Natural killer cell treated with Interleukin-12 subunit alpha and Interleukin-12 subunit beta and Interleukin-15 and Interleukin-18, amount 100 ng/mL, for 72 hours (primary cell): Measurements from ENCODE around the gene OLFM1. TPM values are rescaled to one million over a fixed set of nuclear protein-coding genes. Genes with fewer than 3 reads are reported as not detected.

Source experiments
- ATAC-seq, 2 donors: fragments of 150-1000 bp; cut with Tn5 transposase in 1 of 2; sonication (Bioruptor Pico), chemical (Tn5 transposase) in 1 of 2; 2 replicates each; pipeline ENCODE4 v1.10.0; 2021
- DNase-seq: peaks from one replicate; pipeline ENCODE4 v3.0.0; 2022; ENCODE audit warnings: low spot score
- H3K27ac Mint-ChIP-seq, 2 donors: 1 replicate in 1 of 2; 2 replicates in 1 of 2; pipeline ENCODE4 v1.8.0; 2022; ENCODE audit warnings: mixed read lengths in 2 of 2, mild to moderate bottlenecking in 1 of 2, moderate library complexity in 1 of 2
- H3K27me3 Mint-ChIP-seq, 2 donors: 1 replicate in 1 of 2; 2 replicates in 1 of 2; pipeline ENCODE4 v1.8.0; 2022; ENCODE audit warnings: mixed read lengths in 2 of 2
- H3K36me3 Mint-ChIP-seq: one replicate; pipeline ENCODE4 v1.8.0; 2022; ENCODE audit warnings: mixed read lengths
- H3K4me1 Mint-ChIP-seq, 2 donors: 1 replicate in 1 of 2; 2 replicates in 1 of 2; pipeline ENCODE4 v1.8.0; 2022; ENCODE audit warnings: low read depth in 2 of 2, mixed read lengths in 2 of 2, mild to moderate bottlenecking in 1 of 2
- H3K4me3 Mint-ChIP-seq: one replicate; pipeline ENCODE4 v1.8.0; 2022; ENCODE audit warnings: mixed read lengths
- H3K9me3 Mint-ChIP-seq: 2 replicates; pipeline ENCODE4 v1.8.0; 2022; ENCODE audit warnings: mixed read lengths
- total RNA-seq, 2 donors: library from RNA; stranded (reverse); gene quantifications; one replicate each; pipeline ENCODE4 v1.2.3, GENCODE V29; 2022

Gene OLFM1
- total RNA-seq, 2 donors from 2014 or later = not detected

- H3K27ac Mint-ChIP-seq = no peak overlapping the region
- H3K9me3 Mint-ChIP-seq = peaks cover 6% of the 10 kb centered on the region
- H3K36me3 Mint-ChIP-seq = no peaks in the 10 kb centered on the region
- ATAC-seq = no peak
- no peak overlapping the region for H3K4me3 Mint-ChIP-seq
- H3K27me3 Mint-ChIP-seq = peaks cover 29 to 31% of the 10 kb centered on the region in 2 donors
- H3K4me1 Mint-ChIP-seq = no peaks in the 10 kb centered on the region
- DNase-seq = no peak
These were observed 8.3 kb downstream of the OLFM1 start for GRCh38 chr9:135095470-135096407.

DNA sequence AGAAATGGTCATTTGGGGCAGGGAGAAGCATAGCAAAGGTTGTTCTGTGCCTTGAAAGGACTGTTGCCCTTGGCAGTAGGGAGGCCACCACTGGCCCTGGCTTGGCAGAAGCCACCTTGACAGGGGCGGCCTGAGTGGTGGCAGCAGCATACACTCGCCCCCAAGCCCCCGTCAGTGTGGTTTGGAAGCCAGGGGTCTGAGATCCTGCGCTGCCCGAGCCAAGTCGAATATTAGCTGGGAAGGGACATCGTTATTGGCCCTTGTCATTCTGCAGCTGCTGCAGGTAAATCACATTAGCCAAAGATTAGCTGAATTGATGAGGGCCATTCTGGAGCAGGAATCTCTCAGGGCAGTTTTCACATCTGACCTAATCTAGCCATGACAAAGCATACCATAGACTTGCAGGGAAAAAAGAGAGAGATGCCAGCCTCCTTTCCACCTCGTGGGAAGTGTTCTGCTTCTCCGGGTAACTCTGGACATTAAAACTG lies 9.0 kb downstream of the OLFM1 start:
- H3K9me3 Mint-ChIP-seq = peaks cover 3% of the 10 kb centered on the region
- DNase-seq (no peak), ATAC-seq (no peak)
- H3K36me3 Mint-ChIP-seq = no peaks in the 10 kb centered on the region
- H3K27me3 Mint-ChIP-seq = peaks cover 26 to 28% of the 10 kb centered on the region in 2 donors
- H3K4me1 Mint-ChIP-seq = no peaks in the 10 kb centered on the region
- no peak overlapping the region for H3K27ac Mint-ChIP-seq
- no peak overlapping the region for H3K4me3 Mint-ChIP-seq

- DNase-seq (no peak), ATAC-seq (no peak)
- Mint-ChIP-seq H3K4me3 (no peak overlapping the region), H3K9me3 (no peaks in the 10 kb centered on the region), H3K27me3 (peaks cover 19 to 25% of the 10 kb centered on the region in 2 donors), H3K36me3 (no peaks in the 10 kb centered on the region), H3K27ac (no peak overlapping the region), H3K4me1 (no peaks in the 10 kb centered on the region)
These were observed 11.1 kb downstream of the OLFM1 start for GRCh38 chr9:135098400-135099105.

- no peaks in the 10 kb centered on the region for H3K9me3 Mint-ChIP-seq
- no peak for DNase-seq
- peaks cover 19 to 28% of the 10 kb centered on the region in 2 donors for H3K27me3 Mint-ChIP-seq
- H3K4me3 Mint-ChIP-seq = no peak overlapping the region
- peaks cover 0 to 2% of the 10 kb centered on the region in 2 donors for H3K4me1 Mint-ChIP-seq
- no peaks in the 10 kb centered on the region for H3K36me3 Mint-ChIP-seq
- ATAC-seq = no peak
- H3K27ac Mint-ChIP-seq = no peak overlapping the region
These were observed 12.1 kb downstream of the OLFM1 start for GRCh38 chr9:135099574-135099973.

- no peak for DNase-seq
- H3K36me3 Mint-ChIP-seq = no peaks in the 10 kb centered on the region
- H3K9me3 Mint-ChIP-seq = no peaks in the 10 kb centered on the region
- H3K27me3 Mint-ChIP-seq = peaks cover 19 to 26% of the 10 kb centered on the region in 2 donors
- no peak overlapping the region for H3K27ac Mint-ChIP-seq
- H3K4me3 Mint-ChIP-seq = no peak overlapping the region
- H3K4me1 Mint-ChIP-seq = peaks cover 0 to 2% of the 10 kb centered on the region in 2 donors
- ATAC-seq = no peak
These were observed 12.8 kb downstream of the OLFM1 start for GRCh38 chr9:135100241-135100681.

- DNase-seq (no peak), ATAC-seq (no peak)
- Mint-ChIP-seq H3K27me3 (peaks cover 19 to 25% of the 10 kb centered on the region in 2 donors), H3K4me3 (no peak overlapping the region), H3K36me3 (no peaks in the 10 kb centered on the region), H3K9me3 (no peaks in the 10 kb centered on the region), H3K27ac (no peak overlapping the region), H3K4me1 (peaks cover 0 to 2% of the 10 kb centered on the region in 2 donors)
These were observed 13.4 kb downstream of the OLFM1 start for GRCh38 chr9:135100725-135101410.

- DNase-seq = no peak
- H3K36me3 Mint-ChIP-seq = no peaks in the 10 kb centered on the region
- no peak overlapping the region for H3K27ac Mint-ChIP-seq
- H3K9me3 Mint-ChIP-seq = no peaks in the 10 kb centered on the region
- H3K4me3 Mint-ChIP-seq = no peak overlapping the region
- no peak for ATAC-seq
- H3K27me3 Mint-ChIP-seq = peaks cover 19 to 25% of the 10 kb centered on the region in 2 donors
- peaks cover 0 to 2% of the 10 kb centered on the region in 2 donors for H3K4me1 Mint-ChIP-seq
These were observed 14.0 kb downstream of the OLFM1 start for GRCh38 chr9:135101486-135101885.

- Mint-ChIP-seq H3K4me1 (peaks cover 0 to 2% of the 10 kb centered on the region in 2 donors), H3K27ac (no peak overlapping the region), H3K36me3 (no peaks in the 10 kb centered on the region), H3K9me3 (no peaks in the 10 kb centered on the region), H3K4me3 (no peak overlapping the region), H3K27me3 (peaks cover 19 to 25% of the 10 kb centered on the region in 2 donors)
- DNase-seq (no peak), ATAC-seq (no peak)
These were observed 14.5 kb downstream of the OLFM1 start for GRCh38 chr9:135101926-135102325.

DNA sequence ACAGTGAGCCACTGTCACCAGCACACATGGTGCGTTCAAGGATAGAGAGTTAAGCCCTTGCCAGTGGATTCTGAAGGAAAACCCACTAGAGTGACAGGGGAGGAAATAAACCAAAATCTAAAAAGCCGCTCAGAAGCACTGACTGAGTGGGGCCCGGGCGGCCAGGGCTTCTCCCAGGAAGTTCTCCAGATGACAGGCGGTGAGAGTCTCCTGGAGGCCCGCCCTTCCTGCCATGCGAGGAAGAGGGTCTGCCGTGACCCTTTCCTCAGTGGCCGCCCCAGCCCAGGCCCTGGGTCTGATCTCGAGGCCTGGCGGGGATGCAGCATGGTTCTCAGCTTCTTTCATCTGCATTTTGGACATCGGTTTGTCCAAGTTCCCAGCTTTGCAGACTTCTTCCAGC lies 14.9 kb downstream of the OLFM1 start:
- ATAC-seq = no peak
- peaks cover 19 to 26% of the 10 kb centered on the region in 2 donors for H3K27me3 Mint-ChIP-seq
- DNase-seq = no peak
- H3K9me3 Mint-ChIP-seq = no peaks in the 10 kb centered on the region
- no peaks in the 10 kb centered on the region for H3K36me3 Mint-ChIP-seq
- no peak overlapping the region for H3K4me3 Mint-ChIP-seq
- H3K27ac Mint-ChIP-seq = no peak overlapping the region
- peaks cover 0 to 2% of the 10 kb centered on the region in 2 donors for H3K4me1 Mint-ChIP-seq

GRCh38 chr9:135103001-135103446 lies 15.6 kb downstream of the OLFM1 start:
- no peak overlapping the region for H3K27ac Mint-ChIP-seq
- no peaks in the 10 kb centered on the region for H3K36me3 Mint-ChIP-seq
- no peaks in the 10 kb centered on the region for H3K9me3 Mint-ChIP-seq
- H3K4me3 Mint-ChIP-seq = no peak overlapping the region
- H3K4me1 Mint-ChIP-seq = peaks cover 0 to 2% of the 10 kb centered on the region in 2 donors
- ATAC-seq (no peak), DNase-seq (no peak)
- H3K27me3 Mint-ChIP-seq = peaks cover 15 to 27% of the 10 kb centered on the region in 2 donors

- DNase-seq = no peak
- Mint-ChIP-seq H3K9me3 (no peaks in the 10 kb centered on the region), H3K27ac (no peak overlapping the region), H3K27me3 (peaks cover 14 to 25% of the 10 kb centered on the region in 2 donors), H3K4me3 (no peak overlapping the region), H3K36me3 (no peaks in the 10 kb centered on the region), H3K4me1 (peaks cover 3 to 8% of the 10 kb centered on the region in 2 donors)
- ATAC-seq = no peak
These were observed 16.6 kb downstream of the OLFM1 start for GRCh38 chr9:135103931-135104639.

DNA sequence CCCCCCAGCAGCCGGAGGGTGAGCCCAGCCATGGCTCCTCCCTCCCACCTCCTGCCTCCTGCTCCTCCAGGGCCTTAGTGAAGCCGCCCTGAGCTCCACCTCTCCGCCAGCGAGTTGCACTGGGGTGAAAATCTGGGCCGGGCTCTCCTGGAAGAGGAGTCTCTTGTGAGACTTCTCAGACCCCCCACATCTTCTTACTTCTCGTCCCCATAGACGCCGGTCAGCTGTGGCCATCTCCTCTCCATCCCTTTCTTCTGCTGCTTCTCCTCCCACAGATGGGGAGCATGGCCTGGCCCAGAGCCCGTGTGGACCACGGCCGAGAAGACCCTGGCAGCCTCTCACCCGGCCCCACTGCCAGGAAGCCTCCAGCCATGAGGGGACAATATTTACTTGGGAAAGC lies 17.3 kb downstream of the OLFM1 start:
- peaks cover 12 to 22% of the 10 kb centered on the region in 2 donors for H3K27me3 Mint-ChIP-seq
- no peaks in the 10 kb centered on the region for H3K9me3 Mint-ChIP-seq
- H3K4me1 Mint-ChIP-seq = peaks cover 6 to 13% of the 10 kb centered on the region in 2 donors
- ATAC-seq = no peak
- H3K4me3 Mint-ChIP-seq = no peak overlapping the region
- H3K36me3 Mint-ChIP-seq = no peaks in the 10 kb centered on the region
- no peak overlapping the region for H3K27ac Mint-ChIP-seq
- no peak for DNase-seq

- no peak for ATAC-seq
- no peak for DNase-seq
These were observed 17.8 kb downstream of the OLFM1 start for GRCh38 chr9:135105211-135105745.

More at GRCh38 chr9:135105211-135105745, 17.8 kb downstream of the OLFM1 start:
- Mint-ChIP-seq H3K4me1 (peaks cover 6 to 13% of the 10 kb centered on the region in 2 donors), H3K27ac (no peak overlapping the region), H3K9me3 (no peaks in the 10 kb centered on the region), H3K27me3 (peaks cover 10 to 22% of the 10 kb centered on the region in 2 donors), H3K36me3 (no peaks in the 10 kb centered on the region), H3K4me3 (no peak overlapping the region)
